ENCODE results near the gene CTBP1. TPM values are rescaled to one million over a fixed set of nuclear protein-coding genes. Genes with fewer than 3 reads are reported as not detected.

The CTBP1 gene
- total and polyA plus RNA-seq, 2 of the 8 experiments (the other 6 are each of a cell fraction or from before 2014, with no cell fraction given) = 128 to 185 TPM

DNA sequence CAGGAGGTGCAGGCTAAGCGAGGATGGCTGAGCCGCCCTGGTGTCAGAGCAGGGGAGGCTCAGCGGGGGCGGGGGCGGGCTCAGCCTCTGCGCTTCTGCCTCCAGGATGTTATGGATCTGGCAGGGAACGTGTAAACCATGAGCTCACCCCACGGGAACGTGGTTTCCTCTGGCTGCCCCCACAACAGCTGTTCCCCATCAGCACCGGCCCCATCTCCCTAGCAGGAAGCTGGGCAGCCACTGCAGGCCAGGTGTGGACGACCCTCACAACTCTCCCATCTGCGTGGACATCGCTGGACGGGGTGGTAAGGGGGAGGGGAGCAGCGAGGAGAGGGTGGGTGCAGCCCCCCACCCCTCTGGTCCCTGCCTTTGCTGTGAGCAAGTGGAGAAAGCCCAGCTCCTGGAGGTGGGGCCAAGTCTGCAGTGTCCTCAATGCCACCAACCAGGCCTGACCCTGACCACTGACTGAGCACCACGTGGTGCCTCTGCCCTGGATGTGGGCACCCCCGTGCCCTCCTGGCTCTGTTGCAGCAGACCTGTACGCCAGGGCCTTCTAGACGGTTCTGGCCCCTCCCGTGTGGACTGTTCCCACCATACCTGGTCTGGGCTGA, 48.4 kb downstream of the CTBP1 start:
- Histone ChIP-seq H3K9me3 (ENCODE audit: insufficient read depth in 2 of 2, low read depth in 1 of 2, low read length in 1 of 2) (no peaks in the 10 kb centered on the region), H4K8ac (ENCODE audit: extremely low read depth, insufficient read depth, low read length) (no peak overlapping the region; the same call in 1 of the 2 replicates), H4K5ac (ENCODE audit: insufficient read length, low read depth, low read length) (no peak overlapping the region), H3K79me1 (ENCODE audit: low read depth, low read length) (no peaks in the 10 kb centered on the region), H3K9ac (replicated peaks in 1 of 4; ENCODE audit: extremely low read depth in 1 of 4, low read depth in 3 of 4, low read length in 3 of 4) (no peak overlapping the region), H3K56ac (replicated peaks; ENCODE audit: insufficient read length, low read depth, low read length) (no peak overlapping the region), H3K36me3 (ENCODE audit: control insufficient read depth in 2 of 4, insufficient read depth in 4 of 4, low read length in 3 of 4) (no peaks in the 10 kb centered on the region), H3K14ac (ENCODE audit: insufficient read length) (no peak overlapping the region), H3K4me3 (ENCODE audit: extremely low read depth in 1 of 4, insufficient read depth in 2 of 4, low read depth in 3 of 4, low read length in 4 of 4) (no peak overlapping the region), H3K4ac (replicated peaks; ENCODE audit: insufficient read length, low read depth, low read length) (no peak overlapping the region), H2BK15ac (ENCODE audit: low read length) (no peak overlapping the region), H2AK5ac (ENCODE audit: low read depth, low read length) (no peak overlapping the region), H4K91ac (replicated peaks; ENCODE audit: insufficient read length, low read length) (no peak overlapping the region), H3K79me2 (ENCODE audit: control insufficient read depth in 1 of 2, insufficient read depth in 2 of 2, low read length in 2 of 2) (no peaks in the 10 kb centered on the region), H2BK120ac (replicated peaks; ENCODE audit: low read depth, low read length) (no peak overlapping the region), H3K27me3 (replicated peaks in 1 of 4; ENCODE audit: control insufficient read depth in 3 of 4, extremely low read depth in 1 of 4, insufficient read depth in 3 of 4, low read length in 3 of 4) (no peaks in the 10 kb centered on the region; a peak in 2 of 7 replicates), H3K4me1 (replicated peaks in 1 of 4; ENCODE audit: control insufficient read depth in 3 of 4, insufficient read depth in 4 of 4, low read length in 3 of 4) (no peaks in the 10 kb centered on the region), H4K20me1 (replicated peaks in 1 of 2; ENCODE audit: control insufficient read depth in 1 of 2, insufficient read depth in 2 of 2, low read length in 2 of 2) (no peaks in the 10 kb centered on the region), H3K27ac (ENCODE audit: low read depth, low read length) (no peak overlapping the region), H3K18ac (ENCODE audit: extremely low read depth, low read length) (no peak overlapping the region), H2AFZ (ENCODE audit: low read length) (no peak overlapping the region), H3K23ac (ENCODE audit: insufficient read length) (no peak overlapping the region), H2BK20ac (ENCODE audit: low read length) (no peak overlapping the region), H3K23me2 (ENCODE audit: low read depth, low read length) (no peaks in the 10 kb centered on the region), H3K4me2 (ENCODE audit: insufficient read depth in 1 of 2, low read depth in 2 of 2, low read length in 2 of 2) (no peak overlapping the region), H2BK5ac (ENCODE audit: low read depth, low read length) (no peak overlapping the region), H2BK12ac (ENCODE audit: low read depth, low read length) (no peak overlapping the region)
- FAIRE-seq (no peak), DNase-seq (ENCODE audit: low read depth in 1 of 2, low spot score in 2 of 2) (no peak)
- 74% methylated on average over 10 of the region's 20 CpGs; no CpG with 5 or more reads in 1 of the 2 experiments for WGBS, 2 experiments (ENCODE audit: extremely low coverage in 1 of 2, insufficient coverage in 1 of 2, insufficient read length in 1 of 2, insufficient replicate concordance in 2 of 2, low coverage in 1 of 2, low lambda C conversion rate in 2 of 2, missing lambda C conversion rate in 1 of 2)
- CTCF ChIA-PET (ENCODE audit: partially characterized antibody) = interaction anchor here (0.6 to 1.1 kb wide), 2 partner anchors 41 to 151 kb away, joined by 3 read pairs; no protein-coding TSS in a partner anchor
- POLR2A ChIA-PET (ENCODE audit: partially characterized antibody) = no interaction called here
- TF ChIP-seq FOSL1 (IDR thresholded peaks at IDR 0.05; ENCODE audit: insufficient read depth, low read depth, low read length) (no peak), TBP (IDR thresholded peaks at IDR 0.05; ENCODE audit: low read depth, low read length) (no peak), SIN3A (conservative IDR thresholded peaks at IDR 0.05 in 1 of 2, IDR thresholded peaks at IDR 0.05 in 1 of 2; ENCODE audit: low read depth in 1 of 2, low read length in 2 of 2) (no peak), CHD1 (IDR thresholded peaks at IDR 0.05; ENCODE audit: low read depth, low read length) (no peak), POU5F1 (IDR thresholded peaks at IDR 0.05; ENCODE audit: low read depth, low read length) (no peak), CHD2 (IDR thresholded peaks at IDR 0.05; ENCODE audit: low read length) (no peak), RAD21 (IDR thresholded peaks at IDR 0.05 in 1 of 2, conservative IDR thresholded peaks at IDR 0.05 in 1 of 2; ENCODE audit: low read depth in 2 of 2, low read length in 2 of 2) (no peak), GTF2F1 (IDR thresholded peaks at IDR 0.05; ENCODE audit: borderline replicate concordance, low read depth, low read length) (no peak)
- TF ChIP-seq, protein P1, sequence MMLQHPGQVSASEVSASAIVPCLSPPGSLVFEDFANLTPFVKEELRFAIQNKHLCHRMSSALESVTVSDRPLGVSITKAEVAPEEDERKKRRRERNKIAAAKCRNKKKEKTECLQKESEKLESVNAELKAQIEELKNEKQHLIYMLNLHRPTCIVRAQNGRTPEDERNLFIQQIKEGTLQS (IDR thresholded peaks at IDR 0.05; ENCODE audit: insufficient read depth, low read depth, low read length) = no peak
- TF ChIP-seq, protein P2, sequence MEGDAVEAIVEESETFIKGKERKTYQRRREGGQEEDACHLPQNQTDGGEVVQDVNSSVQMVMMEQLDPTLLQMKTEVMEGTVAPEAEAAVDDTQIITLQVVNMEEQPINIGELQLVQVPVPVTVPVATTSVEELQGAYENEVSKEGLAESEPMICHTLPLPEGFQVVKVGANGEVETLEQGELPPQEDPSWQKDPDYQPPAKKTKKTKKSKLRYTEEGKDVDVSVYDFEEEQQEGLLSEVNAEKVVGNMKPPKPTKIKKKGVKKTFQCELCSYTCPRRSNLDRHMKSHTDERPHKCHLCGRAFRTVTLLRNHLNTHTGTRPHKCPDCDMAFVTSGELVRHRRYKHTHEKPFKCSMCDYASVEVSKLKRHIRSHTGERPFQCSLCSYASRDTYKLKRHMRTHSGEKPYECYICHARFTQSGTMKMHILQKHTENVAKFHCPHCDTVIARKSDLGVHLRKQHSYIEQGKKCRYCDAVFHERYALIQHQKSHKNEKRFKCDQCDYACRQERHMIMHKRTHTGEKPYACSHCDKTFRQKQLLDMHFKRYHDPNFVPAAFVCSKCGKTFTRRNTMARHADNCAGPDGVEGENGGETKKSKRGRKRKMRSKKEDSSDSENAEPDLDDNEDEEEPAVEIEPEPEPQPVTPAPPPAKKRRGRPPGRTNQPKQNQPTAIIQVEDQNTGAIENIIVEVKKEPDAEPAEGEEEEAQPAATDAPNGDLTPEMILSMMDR (IDR thresholded peaks at IDR 0.05; ENCODE audit: control extremely low read depth in 1 of 3, insufficient read depth in 1 of 3, low read depth in 1 of 3, low read length in 3 of 3) = no peak
